Astrocyte (in vitro differentiated cells and primary cell): ENCODE data around the gene FLT1. TPM values are rescaled to one million over a fixed set of nuclear protein-coding genes. Genes with fewer than 3 reads are reported as not detected.

Source experiments
- DNase-seq: peaks from one replicate; pipeline ENCODE4 v3.0.0-alpha.2; 2010; ENCODE audit warnings: low read depth
- FAIRE-seq: peaks from 2 replicates; lab custom pipeline; 2011; peaks lifted over from hg19 to GRCh38; lab: Jason Lieb, UNC
- H2AFZ ChIP-seq: 2 replicates; pipeline ENCODE4 v1.6.0; 2012; ENCODE audit warnings: low read depth, low read length, inconsistent platforms
- H3K27ac ChIP-seq: 2 replicates; pipeline ENCODE4 v1.5.1; 2011; ENCODE audit warnings: low read depth, low read length, inconsistent platforms
- H3K27me3 ChIP-seq: 2 replicates; pipeline ENCODE4 v1.6.0; 2011; ENCODE audit warnings: low read length, inconsistent platforms; ENCODE audit not compliant: insufficient read depth
- H3K36me3 ChIP-seq: 2 replicates; pipeline ENCODE4 v1.5.1; 2011; ENCODE audit warnings: low read length, inconsistent platforms; ENCODE audit not compliant: insufficient read depth
- H3K4me1 ChIP-seq: 2 replicates; pipeline ENCODE4 v1.5.1; 2011; ENCODE audit warnings: low read length, inconsistent platforms; ENCODE audit not compliant: insufficient read depth
- H3K4me2 ChIP-seq: 2 replicates; pipeline ENCODE4 v1.6.0; 2012; ENCODE audit warnings: low read length, inconsistent platforms
- H3K4me3 ChIP-seq: 2 replicates; pipeline ENCODE4 v1.5.1; 2011; ENCODE audit warnings: low read depth, mild to moderate bottlenecking, low read length, inconsistent platforms; ENCODE audit not compliant: insufficient read depth
- H3K79me2 ChIP-seq: 2 replicates; pipeline ENCODE4 v1.6.0; 2012; ENCODE audit warnings: mild to moderate bottlenecking, low read length, inconsistent platforms; ENCODE audit not compliant: insufficient read depth
- H3K9ac ChIP-seq: 2 replicates; pipeline ENCODE4 v1.6.0; 2012; ENCODE audit warnings: mild to moderate bottlenecking, low read length, inconsistent platforms
- H3K9me3 ChIP-seq: 2 replicates; pipeline ENCODE4 v1.5.1; 2012; ENCODE audit warnings: low read depth, mild to moderate bottlenecking, low read length, inconsistent platforms; ENCODE audit not compliant: insufficient read depth
- H4K20me1 ChIP-seq: 2 replicates; pipeline ENCODE4 v1.6.0; 2012; ENCODE audit warnings: low read length, inconsistent platforms; ENCODE audit not compliant: insufficient read depth
- H3K27ac Mint-ChIP-seq: one replicate; pipeline ENCODE4 v1.8.0; 2021; ENCODE audit warnings: mild to moderate bottlenecking, mixed read lengths; ENCODE audit not compliant: unreplicated experiment
- H3K27me3 Mint-ChIP-seq: one replicate; pipeline ENCODE4 v1.8.0; 2021; ENCODE audit warnings: low read depth, mixed read lengths; ENCODE audit not compliant: unreplicated experiment
- H3K36me3 Mint-ChIP-seq: one replicate; pipeline ENCODE4 v1.8.0; 2021; ENCODE audit warnings: low read depth, mixed read lengths; ENCODE audit not compliant: unreplicated experiment
- H3K4me1 Mint-ChIP-seq: one replicate; pipeline ENCODE4 v1.8.0; 2021; ENCODE audit warnings: low read depth, mixed read lengths; ENCODE audit not compliant: unreplicated experiment
- H3K4me3 Mint-ChIP-seq: one replicate; pipeline ENCODE4 v1.8.0; 2021; ENCODE audit warnings: mild to moderate bottlenecking, moderate library complexity, mixed read lengths; ENCODE audit not compliant: unreplicated experiment
- H3K9me3 Mint-ChIP-seq: one replicate; pipeline ENCODE4 v1.8.0; 2021; ENCODE audit warnings: mild to moderate bottlenecking, mixed read lengths; ENCODE audit not compliant: unreplicated experiment
- EZH2 ChIP-seq: IDR thresholded peaks from 2 replicates; pipeline ENCODE4 v1.6.1; 2012; ENCODE audit warnings: mild to moderate bottlenecking, low read length, inconsistent platforms; ENCODE audit not compliant: insufficient read depth
- total RNA-seq: library from RNA; stranded (reverse); gene quantifications from 2 replicates; pipeline ENCODE4 v1.2.1, GENCODE V29; 2021
- TF ChIP-seq, protein P1 (sequence below): IDR thresholded peaks from 2 replicates; pipeline ENCODE4 v1.5.1; 2011; ENCODE audit warnings: low read depth, mild to moderate bottlenecking, inconsistent platforms, low read length, moderate library complexity; ENCODE audit not compliant: insufficient read depth

FLT1 gene
- total RNA-seq, 1 donor from 2014 or later = 7.3 TPM

DNA sequence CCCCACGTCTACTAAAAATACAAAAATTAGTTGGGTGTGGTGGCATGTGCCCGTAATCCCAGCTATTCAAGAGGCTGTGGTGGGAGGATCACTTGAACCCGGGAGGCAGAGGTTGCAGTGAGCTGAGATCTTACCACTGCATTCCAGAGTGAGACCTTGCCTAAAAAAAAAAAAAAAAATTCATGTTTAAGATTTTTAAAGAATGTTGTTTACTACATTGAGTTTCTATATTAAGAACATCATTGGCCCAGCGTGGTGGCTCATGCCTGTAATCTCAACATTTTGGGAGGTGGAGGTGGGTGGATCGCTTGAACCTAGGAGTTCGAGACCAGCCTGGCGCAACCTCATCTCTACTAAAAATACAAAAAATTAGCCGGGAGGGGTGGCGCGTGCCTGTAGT, 31.9 kb upstream of the FLT1 start:
- Histone ChIP-seq H3K9ac (no peak overlapping the region), H3K27me3 (peaks cover 8% of the 10 kb centered on the region), H3K27ac (no peak overlapping the region), H3K36me3 (no peaks in the 10 kb centered on the region), H3K4me1 (peaks cover 10% of the 10 kb centered on the region), H3K4me3 (no peak overlapping the region), H3K4me2 (no peak overlapping the region), H3K79me2 (no peaks in the 10 kb centered on the region), H4K20me1 (no peaks in the 10 kb centered on the region), H3K9me3 (no peaks in the 10 kb centered on the region), H2AFZ (no peak overlapping the region)
- Mint-ChIP-seq H3K4me3 (no peak overlapping the region), H3K9me3 (no peaks in the 10 kb centered on the region), H3K27ac (no peak overlapping the region), H3K36me3 (no peaks in the 10 kb centered on the region), H3K4me1 (no peaks in the 10 kb centered on the region), H3K27me3 (peaks cover 16% of the 10 kb centered on the region)
- TF ChIP-seq, protein P1, sequence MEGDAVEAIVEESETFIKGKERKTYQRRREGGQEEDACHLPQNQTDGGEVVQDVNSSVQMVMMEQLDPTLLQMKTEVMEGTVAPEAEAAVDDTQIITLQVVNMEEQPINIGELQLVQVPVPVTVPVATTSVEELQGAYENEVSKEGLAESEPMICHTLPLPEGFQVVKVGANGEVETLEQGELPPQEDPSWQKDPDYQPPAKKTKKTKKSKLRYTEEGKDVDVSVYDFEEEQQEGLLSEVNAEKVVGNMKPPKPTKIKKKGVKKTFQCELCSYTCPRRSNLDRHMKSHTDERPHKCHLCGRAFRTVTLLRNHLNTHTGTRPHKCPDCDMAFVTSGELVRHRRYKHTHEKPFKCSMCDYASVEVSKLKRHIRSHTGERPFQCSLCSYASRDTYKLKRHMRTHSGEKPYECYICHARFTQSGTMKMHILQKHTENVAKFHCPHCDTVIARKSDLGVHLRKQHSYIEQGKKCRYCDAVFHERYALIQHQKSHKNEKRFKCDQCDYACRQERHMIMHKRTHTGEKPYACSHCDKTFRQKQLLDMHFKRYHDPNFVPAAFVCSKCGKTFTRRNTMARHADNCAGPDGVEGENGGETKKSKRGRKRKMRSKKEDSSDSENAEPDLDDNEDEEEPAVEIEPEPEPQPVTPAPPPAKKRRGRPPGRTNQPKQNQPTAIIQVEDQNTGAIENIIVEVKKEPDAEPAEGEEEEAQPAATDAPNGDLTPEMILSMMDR = no peak
- no peak for TF ChIP-seq EZH2
- FAIRE-seq (no peak), DNase-seq (no peak)

DNA sequence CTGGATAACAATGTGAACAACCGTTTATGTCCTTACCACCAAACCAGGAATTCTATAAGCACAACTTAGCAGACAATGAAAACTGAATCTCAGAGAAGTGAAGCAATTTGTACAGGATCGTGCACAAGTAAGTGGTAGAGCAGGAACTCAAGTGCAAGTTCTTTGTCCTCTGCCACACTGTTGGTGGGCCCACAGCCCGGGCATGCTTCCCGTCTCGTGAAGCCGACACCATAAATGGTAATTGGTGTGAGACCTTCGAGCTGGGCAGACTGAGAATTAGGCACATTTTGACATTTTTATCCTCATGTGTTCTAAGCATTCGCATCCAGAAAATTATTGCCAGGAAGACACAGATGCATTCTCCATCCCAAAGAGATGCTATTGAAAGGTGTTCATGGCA, 27.9 kb upstream of the FLT1 start:
- Histone ChIP-seq H3K36me3 (no peaks in the 10 kb centered on the region), H3K4me3 (no peak overlapping the region), H4K20me1 (no peaks in the 10 kb centered on the region), H2AFZ (no peak overlapping the region), H3K27me3 (no peaks in the 10 kb centered on the region), H3K9ac (no peak overlapping the region), H3K79me2 (no peaks in the 10 kb centered on the region), H3K4me2 (no peak overlapping the region), H3K9me3 (no peaks in the 10 kb centered on the region), H3K27ac (no peak overlapping the region), H3K4me1 (no peaks in the 10 kb centered on the region)
- TF ChIP-seq, protein P1 = no peak
- TF ChIP-seq EZH2 = no peak
- Mint-ChIP-seq H3K4me3 (no peak overlapping the region), H3K36me3 (no peaks in the 10 kb centered on the region), H3K27me3 (peaks cover 5% of the 10 kb centered on the region), H3K27ac (no peak overlapping the region), H3K4me1 (peaks cover 5% of the 10 kb centered on the region), H3K9me3 (no peaks in the 10 kb centered on the region)
- FAIRE-seq = no peak
- DNase-seq = no peak

DNA sequence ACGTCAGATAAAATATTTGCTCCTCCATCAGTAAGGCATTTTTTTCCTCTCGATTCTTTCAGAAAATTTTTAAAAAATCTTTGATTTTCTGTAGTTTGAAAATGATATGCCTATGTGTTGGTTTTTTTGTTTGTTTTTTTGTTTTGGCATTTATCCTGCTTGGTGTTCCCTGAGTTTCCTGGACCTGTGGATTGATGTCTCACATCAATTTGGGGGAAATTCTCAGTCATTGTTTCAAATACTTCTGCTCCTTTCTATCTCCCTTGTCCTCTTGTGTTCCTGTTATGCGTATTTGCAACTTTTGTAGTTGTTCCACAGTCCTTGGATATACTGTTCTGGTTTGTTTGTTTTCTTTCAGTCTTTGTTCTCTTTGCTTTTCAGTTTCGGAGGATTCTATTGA, 18.8 kb upstream of the FLT1 start:
- Histone ChIP-seq H3K79me2 (no peaks in the 10 kb centered on the region), H3K27ac (no peak overlapping the region), H3K9me3 (no peaks in the 10 kb centered on the region), H3K27me3 (peaks cover 5% of the 10 kb centered on the region), H3K9ac (no peak overlapping the region), H3K4me2 (no peak overlapping the region), H3K4me3 (no peak overlapping the region), H3K4me1 (no peaks in the 10 kb centered on the region), H4K20me1 (no peaks in the 10 kb centered on the region), H3K36me3 (no peaks in the 10 kb centered on the region), H2AFZ (no peak overlapping the region)
- FAIRE-seq = no peak
- no peak overlapping the region for H3K27ac Mint-ChIP-seq
- no peaks in the 10 kb centered on the region for H3K36me3 Mint-ChIP-seq
- H3K4me3 Mint-ChIP-seq = no peak overlapping the region
- no peaks in the 10 kb centered on the region for H3K9me3 Mint-ChIP-seq
- no peaks in the 10 kb centered on the region for H3K4me1 Mint-ChIP-seq
- no peak for DNase-seq
- no peak for TF ChIP-seq EZH2
- TF ChIP-seq, protein P1 = no peak
- H3K27me3 Mint-ChIP-seq = peaks cover 2% of the 10 kb centered on the region
